HUES48 (cell line): ENCODE results near the gene C20orf144.

Source experiments
- H3K27ac ChIP-seq: one replicate; pipeline ENCODE4 v1.7.0; 2013; ENCODE audit warnings: low read depth, low read length, inconsistent platforms
- H3K27me3 ChIP-seq: 2 replicates; pipeline ENCODE4 v1.6.1; 2013; ENCODE audit warnings: mild to moderate bottlenecking, low read length; ENCODE audit not compliant: control insufficient read depth, insufficient read depth
- H3K36me3 ChIP-seq: 2 replicates; pipeline ENCODE4 v1.6.1; 2013; ENCODE audit warnings: low read length; ENCODE audit not compliant: control insufficient read depth, insufficient read depth
- H3K4me1 ChIP-seq: 2 replicates; pipeline ENCODE4 v1.6.1; 2013; ENCODE audit warnings: mild to moderate bottlenecking, low read length; ENCODE audit not compliant: control insufficient read depth, insufficient read depth
- H3K4me3 ChIP-seq: 2 replicates; pipeline ENCODE4 v1.5.1; 2013; ENCODE audit warnings: mild to moderate bottlenecking, low read depth, low read length
- H3K9ac ChIP-seq: 2 replicates; pipeline ENCODE4 v1.6.1; 2013; ENCODE audit warnings: mild to moderate bottlenecking, low read depth, low read length, moderate library complexity
- H3K9me3 ChIP-seq: 2 replicates; pipeline ENCODE4 v1.6.1; 2013; ENCODE audit warnings: low read length; ENCODE audit not compliant: control insufficient read depth, insufficient read depth

C20orf144 gene

DNA sequence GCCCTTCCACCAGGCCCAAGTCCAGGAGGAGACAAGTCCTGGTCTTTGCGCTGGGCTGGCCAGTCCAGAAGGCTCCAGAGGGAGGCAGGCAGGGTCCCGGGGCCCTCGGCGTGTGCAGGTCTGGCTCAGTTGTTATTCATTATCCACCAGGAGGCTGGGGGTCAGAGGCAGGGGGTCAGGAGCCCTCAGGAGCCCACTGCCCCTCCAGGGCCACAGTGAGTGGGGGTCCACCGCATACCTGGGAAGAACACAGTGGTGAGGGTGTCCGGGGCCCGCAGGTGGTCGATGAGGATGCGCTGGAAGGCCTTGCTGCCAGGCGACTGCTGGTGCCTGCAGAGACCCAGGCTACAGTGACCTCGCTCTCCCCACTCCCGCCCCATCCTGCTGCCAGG lies 4.4 kb upstream of the C20orf144 start:
- Histone ChIP-seq H3K9me3 (no peaks in the 10 kb centered on the region), H3K9ac (no peak overlapping the region), H3K27ac (no peak overlapping the region), H3K27me3 (no peaks in the 10 kb centered on the region), H3K36me3 (peaks cover 18% of the 10 kb centered on the region; the same call in 1 of the 2 replicates), H3K4me3 (no peak overlapping the region), H3K4me1 (peaks cover 4% of the 10 kb centered on the region)

DNA sequence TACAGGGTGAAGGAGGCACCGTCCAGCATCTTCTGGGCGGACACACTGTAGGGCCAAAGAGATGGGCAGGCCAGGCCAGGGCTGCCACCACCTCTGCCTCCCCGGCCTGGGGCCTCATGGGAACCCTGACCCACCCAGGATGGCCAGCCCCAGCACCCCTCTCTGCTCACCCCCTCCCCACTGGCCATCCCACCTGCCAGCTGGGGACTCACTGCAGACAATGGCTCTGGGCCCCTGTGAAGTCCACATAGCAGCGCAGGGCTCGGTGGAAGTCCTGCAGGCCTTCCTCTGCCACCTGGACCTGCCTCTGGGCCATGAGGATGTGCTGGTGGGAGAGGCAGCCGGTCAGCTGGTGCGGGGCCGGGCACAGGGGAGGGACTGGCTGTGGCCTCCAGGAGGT lies 3.6 kb upstream of the C20orf144 start:
- H3K4me1 ChIP-seq, result peaks cover 5% of the 10 kb centered on the region
- no peak overlapping the region for H3K4me3 ChIP-seq
- peaks cover 18% of the 10 kb centered on the region; the same call in 1 of the 2 replicates for H3K36me3 ChIP-seq
- H3K9ac ChIP-seq, result no peak overlapping the region
- H3K27ac ChIP-seq, result no peak overlapping the region
- no peaks in the 10 kb centered on the region for H3K27me3 ChIP-seq
- no peaks in the 10 kb centered on the region for H3K9me3 ChIP-seq

DNA sequence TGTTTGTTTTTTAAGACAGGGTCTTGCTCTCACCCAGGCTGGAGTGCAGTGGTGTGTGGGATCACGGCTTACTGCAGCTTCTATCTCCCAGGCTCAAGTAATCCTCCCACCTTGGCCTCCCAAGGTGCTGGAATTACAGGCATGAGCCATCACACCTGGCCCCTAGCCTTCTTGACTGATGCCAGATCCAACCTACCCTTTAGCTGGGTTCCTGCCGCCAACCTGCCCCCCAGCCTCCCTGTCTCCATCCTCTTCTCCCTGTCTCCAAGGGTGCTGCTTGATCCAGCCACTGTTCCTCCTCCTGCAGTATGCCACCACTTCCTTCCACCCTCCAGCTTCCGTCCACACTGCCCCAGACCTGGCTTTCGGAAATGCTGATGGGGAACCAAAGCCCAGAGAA lies 3.2 kb upstream of the C20orf144 start:
- H3K27me3 ChIP-seq, result no peaks in the 10 kb centered on the region
- H3K9ac ChIP-seq, result no peak overlapping the region
- H3K36me3 ChIP-seq, result peaks cover 18% of the 10 kb centered on the region; the same call in 1 of the 2 replicates
- H3K4me3 ChIP-seq, result no peak overlapping the region
- no peaks in the 10 kb centered on the region for H3K9me3 ChIP-seq
- H3K4me1 ChIP-seq, result peaks cover 8% of the 10 kb centered on the region
- no peak overlapping the region for H3K27ac ChIP-seq

DNA sequence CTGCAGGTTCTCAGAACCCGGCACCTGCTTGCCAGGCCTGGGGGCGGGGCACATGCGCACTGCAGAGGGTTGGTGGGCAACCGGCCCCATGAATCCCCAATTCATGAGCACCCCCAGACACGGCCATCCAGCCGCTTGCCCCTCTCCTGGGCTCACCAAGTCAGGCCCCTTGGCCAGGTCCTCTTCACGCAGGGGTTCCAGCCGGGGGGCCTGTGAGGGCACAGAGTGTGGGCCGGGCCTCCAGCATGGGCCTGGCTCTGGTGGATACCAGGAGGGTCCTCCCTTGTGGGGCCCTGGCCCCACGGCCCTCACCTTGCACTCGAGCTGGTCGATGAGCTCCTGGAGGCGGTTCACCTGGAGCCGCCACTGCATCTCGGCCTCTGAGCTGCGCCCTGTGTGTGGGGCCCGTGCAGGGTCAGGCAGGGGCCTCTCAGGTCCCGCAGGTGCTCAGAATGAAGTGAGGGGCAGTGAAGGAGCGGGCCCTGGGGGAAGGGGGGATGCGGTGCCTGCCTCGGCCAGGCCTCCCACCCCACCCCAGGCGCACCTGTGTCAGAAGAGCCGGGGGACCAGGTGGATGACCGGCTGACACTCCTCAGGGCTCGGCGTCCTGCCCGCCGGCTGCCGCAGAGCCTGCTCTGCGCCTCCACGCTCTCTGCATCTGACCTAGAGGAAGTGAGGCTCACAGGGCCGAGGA lies 2.6 kb upstream of the C20orf144 start:
- Histone ChIP-seq H3K27ac (no peak overlapping the region), H3K4me1 (peaks cover 14% of the 10 kb centered on the region), H3K9ac (no peak overlapping the region), H3K36me3 (peaks cover 18% of the 10 kb centered on the region; the same call in 1 of the 2 replicates), H3K9me3 (no peaks in the 10 kb centered on the region), H3K27me3 (no peaks in the 10 kb centered on the region), H3K4me3 (no peak overlapping the region)

DNA sequence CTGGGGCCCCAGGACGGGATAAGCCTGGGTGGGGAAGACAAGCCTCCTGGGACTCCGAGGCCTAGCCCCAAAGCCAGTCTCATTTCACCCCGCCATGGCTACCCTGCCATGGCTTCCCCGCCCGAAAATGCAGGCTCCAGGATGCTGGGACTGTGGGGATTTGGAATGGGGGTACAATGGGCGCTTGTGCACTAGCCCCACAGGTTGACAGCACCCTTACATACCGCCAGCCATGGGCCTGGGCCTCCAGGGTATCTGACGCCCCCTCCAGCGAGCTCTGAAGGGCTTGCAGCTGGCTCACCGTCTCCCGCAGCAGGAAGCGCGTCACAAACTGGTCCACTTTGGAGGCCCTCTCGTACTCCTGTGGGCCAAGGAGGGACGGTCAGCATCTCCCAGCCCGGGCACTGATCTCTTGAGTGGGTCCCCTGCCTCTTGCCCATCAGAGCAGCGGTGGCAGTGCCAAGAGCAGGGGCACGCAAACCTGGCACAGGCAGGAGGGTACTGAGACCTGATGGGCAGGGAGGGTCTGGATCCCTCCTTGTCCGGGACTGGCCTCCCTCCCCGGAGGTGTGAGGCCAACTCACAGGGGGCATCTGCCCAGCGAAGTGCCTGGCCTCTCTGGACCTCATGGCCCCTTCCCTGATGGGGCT lies 2.0 kb upstream of the C20orf144 start:
- H3K4me3 ChIP-seq, result no peak overlapping the region
- no peak overlapping the region for H3K27ac ChIP-seq
- H3K9ac ChIP-seq, result no peak overlapping the region
- H3K36me3 ChIP-seq, result peaks cover 18% of the 10 kb centered on the region; the same call in 1 of the 2 replicates
- peaks cover 16% of the 10 kb centered on the region for H3K4me1 ChIP-seq
- no peaks in the 10 kb centered on the region for H3K27me3 ChIP-seq
- H3K9me3 ChIP-seq, result no peaks in the 10 kb centered on the region

DNA sequence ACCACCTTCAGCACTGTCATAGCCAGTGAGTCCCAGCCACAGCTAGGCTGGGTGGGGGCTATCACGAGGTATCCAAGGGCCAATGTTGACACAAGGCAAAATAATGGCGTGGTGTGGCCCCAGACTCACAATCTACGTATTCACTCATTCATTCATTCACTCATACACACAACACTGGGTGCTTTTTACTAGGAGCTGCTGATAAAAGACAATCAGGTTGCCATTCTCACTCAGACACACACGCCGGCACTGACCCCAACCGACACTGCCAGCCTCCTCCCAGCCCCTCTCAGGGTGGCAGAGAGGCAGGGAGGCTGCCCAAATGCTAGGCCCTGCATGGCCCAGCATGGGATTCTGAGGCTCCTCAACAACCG lies 1.5 kb upstream of the C20orf144 start:
- H3K4me1 ChIP-seq, result peaks cover 16% of the 10 kb centered on the region
- peaks cover 18% of the 10 kb centered on the region; the same call in 1 of the 2 replicates for H3K36me3 ChIP-seq
- no peaks in the 10 kb centered on the region for H3K9me3 ChIP-seq
- H3K27me3 ChIP-seq, result no peaks in the 10 kb centered on the region
- no peak overlapping the region for H3K4me3 ChIP-seq
- no peak overlapping the region for H3K9ac ChIP-seq
- H3K27ac ChIP-seq, result no peak overlapping the region

DNA sequence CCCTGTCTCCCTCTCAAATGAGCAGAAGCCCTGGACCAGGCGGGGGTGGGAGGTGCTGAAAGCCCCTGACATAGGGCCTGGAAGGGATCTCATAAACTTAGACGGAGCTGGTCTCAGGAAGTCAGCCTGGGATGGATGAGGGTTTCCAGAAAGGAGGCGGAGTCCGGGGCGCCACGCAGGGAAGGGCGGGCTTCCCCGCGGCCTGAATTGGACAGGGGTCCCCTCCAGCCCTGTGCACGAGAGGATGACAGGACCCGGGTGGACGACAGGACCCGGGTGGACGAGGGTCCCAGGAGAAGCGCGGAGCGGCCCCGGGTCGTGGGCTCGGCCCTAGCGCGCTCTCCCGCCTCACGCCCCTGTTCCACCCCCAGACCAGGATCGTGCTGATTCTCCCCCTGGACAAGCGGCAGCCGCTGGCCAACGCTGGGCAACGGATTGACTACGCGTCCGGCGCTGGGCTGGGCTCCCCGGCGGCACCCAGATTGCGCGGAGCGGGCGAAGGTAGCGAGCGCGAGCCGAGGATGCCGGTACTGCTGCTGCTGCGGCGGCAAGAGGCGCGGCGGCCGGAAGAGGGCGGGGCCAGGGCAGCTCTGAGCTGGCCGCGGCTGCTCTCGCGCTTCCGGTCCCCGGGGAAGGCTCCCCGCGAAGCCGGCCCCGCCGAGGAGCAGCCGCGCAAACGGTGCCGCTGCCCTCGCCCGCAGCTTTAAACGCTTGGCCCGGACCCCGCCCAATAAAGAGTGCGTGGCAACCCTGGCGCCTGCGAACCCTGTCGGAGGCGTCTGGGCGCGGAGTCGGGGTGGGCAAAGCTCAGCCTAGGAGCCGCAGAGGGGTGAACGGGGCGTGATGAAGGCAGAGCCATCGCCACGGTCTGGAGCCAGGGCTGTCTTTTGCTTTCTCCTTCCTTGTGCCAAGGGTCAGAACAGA lies 1.3 kb downstream of the C20orf144 start:
- peak overlapping the region; percentile 93 for H3K4me3 ChIP-seq
- peaks cover 7% of the 10 kb centered on the region; the same call in 1 of the 2 replicates for H3K36me3 ChIP-seq
- H3K27ac ChIP-seq, result peak overlapping the region; percentile 81
- H3K9ac ChIP-seq, result peak overlapping the region; percentile 68
- no peaks in the 10 kb centered on the region for H3K9me3 ChIP-seq
- H3K4me1 ChIP-seq, result peaks cover 23% of the 10 kb centered on the region
- peaks cover 7% of the 10 kb centered on the region for H3K27me3 ChIP-seq

DNA sequence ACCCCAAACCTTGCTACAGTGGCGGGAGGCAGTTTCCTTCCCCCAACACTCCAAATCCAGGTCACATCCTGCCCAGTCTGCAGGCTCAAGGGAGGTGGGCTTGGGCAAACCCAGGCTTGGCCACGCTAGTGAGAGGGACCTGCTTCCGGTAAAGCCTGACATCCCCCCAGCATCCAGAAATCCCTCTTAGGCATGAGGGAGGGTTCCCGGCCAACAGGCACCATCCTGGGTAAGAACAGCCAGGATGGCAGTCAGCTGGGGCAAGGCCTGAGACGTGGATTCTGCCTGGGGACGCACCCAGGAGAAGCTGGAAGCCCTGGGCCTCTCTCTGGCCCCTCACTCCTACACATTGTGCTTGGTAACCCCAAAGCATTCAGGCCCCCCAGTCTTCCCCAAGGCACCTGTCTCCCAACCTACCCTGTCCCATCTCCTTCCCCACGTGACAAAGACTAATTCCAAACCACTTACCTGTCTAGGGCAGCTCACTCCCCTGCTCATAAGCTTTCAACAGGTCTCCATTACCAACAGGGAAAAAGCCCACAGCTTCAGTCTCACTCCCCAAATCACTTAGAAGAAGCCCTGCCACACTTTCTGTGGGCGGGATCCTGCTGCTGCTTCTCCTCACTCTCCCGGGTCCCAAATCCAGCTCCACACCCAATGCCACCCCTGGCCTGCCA lies 2.1 kb downstream of the C20orf144 start:
- H3K27me3 ChIP-seq, result peaks cover 7% of the 10 kb centered on the region
- no peaks in the 10 kb centered on the region for H3K9me3 ChIP-seq
- peak overlapping the region; percentile 93 for H3K4me3 ChIP-seq
- peak overlapping the region; percentile 81 for H3K27ac ChIP-seq
- H3K4me1 ChIP-seq, result peaks cover 23% of the 10 kb centered on the region
- peaks cover 13% of the 10 kb centered on the region for H3K36me3 ChIP-seq
- peak overlapping the region; percentile 68 for H3K9ac ChIP-seq

DNA sequence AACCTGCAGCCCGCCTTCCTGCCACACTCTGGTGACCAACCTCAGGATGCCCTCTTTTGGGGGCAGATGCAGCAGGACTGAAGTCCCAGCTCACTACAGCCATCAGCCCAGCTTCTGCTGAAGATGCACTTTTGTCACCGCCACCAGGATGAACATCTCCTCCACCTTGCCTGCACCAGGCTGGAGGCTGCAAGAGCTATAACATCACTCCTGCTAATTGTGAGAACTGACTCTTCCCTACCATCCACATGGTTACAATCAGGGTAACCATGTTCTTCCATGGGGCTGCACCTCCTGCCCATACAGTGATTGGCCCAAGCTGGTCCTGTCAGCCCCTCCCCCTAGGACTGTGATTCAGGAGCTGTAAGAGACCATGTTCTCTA lies 2.6 kb downstream of the C20orf144 start:
- Histone ChIP-seq H3K27me3 (peaks cover 7% of the 10 kb centered on the region), H3K36me3 (peaks cover 16% of the 10 kb centered on the region), H3K9ac (no peak overlapping the region), H3K4me1 (peaks cover 23% of the 10 kb centered on the region), H3K27ac (no peak overlapping the region), H3K4me3 (no peak overlapping the region), H3K9me3 (no peaks in the 10 kb centered on the region)
